GM19025 (cell line): Measurements from ENCODE around the gene CAMKK2.
"Not testable (repeated sequence)": the region's sequence is repeated elsewhere in the genome, so short reads cannot be mapped to it uniquely, and the experiment has no call there.

Source experiments
- ATAC-seq: cut with Tn5 transposase; IDR thresholded peaks from one replicate; pipeline ENCODE4 v1.9.1; 2021; ENCODE audit warnings: mild to moderate bottlenecking, low read depth, moderate library complexity; ENCODE audit not compliant: unreplicated experiment

The CAMKK2 gene

DNA sequence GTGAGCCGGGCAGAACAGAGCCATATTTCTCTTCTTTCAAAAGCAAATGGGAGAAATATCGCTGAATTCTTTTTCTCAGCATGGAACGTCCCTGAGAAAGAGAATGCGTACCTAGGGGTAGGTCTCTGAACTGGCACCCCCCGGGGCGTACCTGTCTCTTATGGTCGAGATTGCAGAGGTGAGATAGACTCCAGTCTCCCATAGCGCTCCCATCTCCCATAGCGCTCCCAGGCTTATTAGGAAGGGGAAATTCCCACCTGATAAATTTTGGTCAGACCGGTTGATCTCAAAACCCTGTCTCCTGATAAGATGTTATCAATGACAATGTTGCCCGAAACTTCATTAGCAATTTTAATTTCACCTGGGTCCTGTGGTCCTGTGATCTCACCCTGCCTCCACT, 16.0 kb downstream of the CAMKK2 start:
- not testable (repeated sequence) for ATAC-seq

DNA sequence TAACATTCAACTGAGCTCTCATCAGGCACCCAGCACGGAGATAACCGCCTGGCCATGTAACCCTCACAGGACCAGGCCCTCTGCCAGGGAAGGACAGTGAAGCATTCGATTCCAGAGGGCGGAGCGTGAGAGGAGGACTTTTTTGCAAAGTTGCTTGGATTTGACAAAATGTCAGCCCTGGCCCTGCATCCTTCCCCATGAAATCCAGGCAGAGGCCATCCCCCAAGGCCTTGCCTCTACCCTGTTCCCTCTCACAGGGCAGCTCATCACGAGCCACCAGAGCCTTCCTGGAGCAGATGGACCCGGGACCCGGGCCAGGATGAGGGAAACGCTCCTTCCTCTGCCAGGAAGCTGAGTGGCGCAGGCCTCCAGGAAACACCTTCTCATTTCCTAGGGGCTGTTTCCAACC, 17.0 kb downstream of the CAMKK2 start:
- ATAC-seq = no peak

DNA sequence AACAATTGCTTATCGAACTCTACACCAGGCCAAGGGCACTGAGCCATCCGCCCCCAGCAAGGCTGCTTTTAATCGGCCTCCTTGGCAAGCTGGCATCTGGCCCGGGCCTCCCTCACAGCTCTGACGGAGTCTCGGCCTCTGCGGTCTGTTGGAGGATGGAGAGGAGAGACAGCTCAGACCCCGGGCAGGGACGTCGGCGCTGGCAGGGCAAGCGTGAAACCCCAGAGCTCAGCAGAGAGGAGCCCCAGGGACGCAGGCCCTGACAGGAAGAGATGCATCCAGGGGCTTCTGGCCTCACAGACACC, 17.5 kb downstream of the CAMKK2 start:
- ATAC-seq = no peak

DNA sequence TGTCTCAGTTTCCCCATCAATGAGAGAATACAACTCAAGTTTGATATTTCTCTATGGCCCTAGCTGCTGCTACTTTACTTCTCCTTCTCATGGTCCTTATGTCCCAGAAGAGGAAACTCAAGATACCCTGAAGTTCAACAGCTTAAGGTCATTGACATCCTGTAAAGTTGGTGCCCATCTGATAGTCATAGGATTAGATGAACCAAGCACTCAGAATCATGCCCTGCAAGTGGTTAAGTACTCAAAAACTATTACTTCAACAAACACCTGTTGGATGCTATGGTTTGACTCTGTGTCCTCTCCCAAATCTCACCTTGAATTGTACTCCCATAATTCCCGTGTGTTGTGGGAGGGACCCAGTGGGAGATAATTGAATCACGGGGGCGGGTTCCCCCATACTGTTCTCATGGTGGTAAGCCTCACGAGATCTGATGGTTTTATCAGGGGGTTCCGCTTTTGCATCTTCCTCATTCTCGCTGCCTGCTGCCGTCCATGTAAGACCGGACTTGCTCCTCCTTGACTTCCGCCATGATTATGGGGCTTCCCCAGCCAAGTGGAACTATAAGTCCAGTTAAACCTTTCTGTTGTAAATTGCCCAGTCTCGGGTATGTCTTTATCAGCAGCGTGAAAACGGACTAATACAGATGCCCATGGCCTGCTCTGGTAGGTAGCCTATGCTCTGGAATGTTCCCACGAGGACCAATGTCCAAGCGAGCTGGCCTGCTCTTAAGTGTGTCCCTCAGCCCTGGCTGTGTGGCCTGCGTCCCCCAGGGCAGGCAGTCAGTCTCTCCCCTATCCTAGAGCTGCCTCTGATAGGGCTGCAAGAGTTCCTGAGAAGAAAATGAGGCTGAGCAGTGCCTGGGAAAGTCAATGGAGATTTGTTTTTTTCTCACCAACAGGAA, 18.1 kb downstream of the CAMKK2 start:
- no peak for ATAC-seq

DNA sequence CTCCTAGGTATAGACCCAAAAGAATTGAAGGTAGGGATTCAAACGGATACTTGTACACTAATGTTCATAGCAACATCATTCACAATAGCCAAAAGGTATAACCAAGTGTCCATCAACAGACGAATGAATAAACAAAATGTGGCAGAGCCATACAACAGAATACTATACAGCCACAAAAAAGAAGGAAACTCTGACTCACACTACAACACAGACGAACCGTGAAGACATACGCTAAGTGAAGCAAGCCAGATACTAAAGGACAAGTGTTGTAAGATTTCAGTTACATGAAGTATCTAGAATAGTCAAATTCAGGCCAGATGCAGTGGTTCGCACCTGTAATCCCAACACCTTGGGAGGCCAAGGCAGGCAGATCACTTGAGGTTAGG, 19.1 kb downstream of the CAMKK2 start:
- no peak for ATAC-seq

DNA sequence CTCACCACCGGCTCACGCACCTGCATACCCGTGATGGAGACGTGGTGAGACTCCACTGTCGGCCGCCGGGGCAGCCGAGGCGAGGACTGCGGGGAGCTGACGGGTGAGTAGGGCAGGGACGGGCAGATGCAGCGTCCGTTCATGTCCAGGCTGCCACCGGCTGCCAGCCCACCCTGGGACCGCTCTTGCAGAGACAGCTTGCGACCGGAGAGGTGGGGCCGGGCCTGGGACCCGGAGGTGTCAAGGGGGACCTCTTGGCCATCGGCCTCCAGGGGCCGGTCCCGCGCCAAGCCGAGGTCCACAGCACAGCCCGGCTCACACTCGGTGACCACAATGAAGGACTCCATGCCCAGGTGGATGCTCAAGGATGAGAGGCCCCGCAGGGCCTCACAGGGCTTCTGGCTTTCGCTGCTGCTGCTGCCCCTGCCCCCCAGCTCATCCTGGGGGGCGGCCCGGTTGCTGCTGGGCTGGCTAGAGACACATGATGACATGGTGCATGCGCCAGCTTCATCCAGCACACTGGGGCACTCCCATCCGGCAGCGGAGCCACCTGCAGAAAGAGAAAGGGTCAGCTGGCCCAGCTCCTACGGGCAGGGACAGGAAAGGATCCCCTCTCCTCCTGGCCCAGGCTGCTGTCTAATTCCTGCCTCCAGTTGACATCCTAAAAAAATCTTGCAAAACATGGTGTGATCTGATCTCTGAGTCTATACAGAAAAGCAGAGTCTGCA, 22.3 kb downstream of the CAMKK2 start:
- no peak for ATAC-seq

DNA sequence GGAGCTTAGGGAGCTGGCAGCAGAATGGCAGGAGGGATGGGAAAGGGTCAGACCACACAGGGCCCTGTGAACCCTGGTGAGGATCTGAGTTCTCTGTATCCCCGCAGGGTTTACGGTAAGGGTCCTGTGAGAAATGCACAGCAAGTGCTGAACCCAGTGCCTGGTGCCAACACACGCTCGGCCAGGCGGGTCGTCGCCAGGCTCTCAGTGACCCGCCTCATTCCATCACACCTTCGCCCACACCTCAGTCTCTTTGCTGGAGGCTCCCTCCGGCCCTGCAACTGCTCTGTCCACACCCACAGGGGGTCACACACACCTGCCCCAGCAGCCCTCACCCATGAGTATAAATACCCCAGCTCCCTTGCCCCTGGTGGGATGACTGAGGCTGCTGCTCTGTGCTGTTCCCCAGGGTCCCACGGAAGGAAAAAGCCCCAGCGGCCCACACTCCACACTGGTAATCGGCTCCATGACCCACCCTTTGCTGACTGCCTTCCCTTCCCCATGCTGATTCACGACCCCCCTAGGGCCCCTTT, 23.1 kb downstream of the CAMKK2 start:
- ATAC-seq = no peak

DNA sequence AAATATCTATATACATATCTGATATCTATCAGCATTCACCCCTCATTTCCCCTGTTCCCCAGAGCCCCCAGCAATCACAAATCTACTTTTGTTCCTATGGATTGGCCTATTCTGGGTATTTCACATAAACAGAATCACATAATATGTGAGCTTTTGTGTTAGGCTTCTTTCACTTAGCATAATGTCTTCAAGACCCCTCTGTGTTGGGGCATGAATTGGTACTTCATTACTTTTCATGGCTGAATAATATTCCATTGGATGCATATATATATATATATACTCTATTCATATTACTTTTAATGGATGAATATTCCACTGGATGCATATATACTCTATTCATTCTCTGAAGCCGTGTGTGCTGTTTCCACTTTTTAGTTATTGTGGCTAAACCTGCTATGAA, 28.7 kb downstream of the CAMKK2 start:
- no peak for ATAC-seq

DNA sequence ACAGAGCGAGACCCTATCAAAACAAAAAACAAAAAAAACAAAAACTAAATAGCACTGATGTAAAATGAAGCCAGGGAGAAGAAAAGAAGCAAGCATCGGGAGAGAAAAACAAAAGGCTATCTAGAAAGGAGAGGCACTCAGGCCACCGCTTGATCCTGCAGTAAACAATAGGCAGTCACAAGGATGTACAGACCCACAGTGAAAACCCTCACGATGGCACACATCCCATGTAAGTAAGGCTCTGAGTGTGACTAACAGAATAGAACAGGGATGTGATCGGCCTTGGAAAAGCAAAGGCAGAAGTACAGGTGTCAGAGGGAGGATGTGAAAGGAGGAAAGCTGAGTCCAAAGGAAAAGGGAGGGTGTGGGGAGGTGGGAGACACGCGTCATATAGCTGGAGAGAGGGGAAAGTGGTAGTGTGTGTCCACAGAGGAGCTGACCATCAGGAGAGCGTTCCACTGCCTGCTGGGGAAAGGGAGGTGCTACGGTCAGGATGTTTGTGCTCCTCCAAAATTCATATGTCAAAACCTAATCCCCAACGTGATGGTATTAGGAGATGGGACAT, 31.5 kb downstream of the CAMKK2 start:
- no peak for ATAC-seq

DNA sequence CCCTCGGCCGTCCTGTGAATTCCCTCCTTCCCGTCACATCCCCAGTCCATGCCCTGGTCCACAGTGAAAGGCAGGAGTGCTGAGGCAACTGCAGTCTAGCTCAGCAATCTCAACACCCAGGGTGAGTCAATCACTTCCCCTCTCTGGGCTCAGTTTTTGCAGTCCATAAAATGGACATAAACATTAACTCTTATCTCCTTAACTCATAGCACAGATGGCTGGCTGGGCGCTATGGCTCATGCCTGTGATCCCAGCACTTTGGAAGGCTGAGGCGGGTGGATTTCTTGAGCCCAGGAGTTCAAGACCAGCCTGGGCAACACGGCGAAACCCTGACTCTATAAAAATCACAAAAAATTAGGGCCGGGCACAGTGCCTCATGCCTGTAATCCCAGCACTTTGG, 32.4 kb downstream of the CAMKK2 start:
- ATAC-seq = no peak

DNA sequence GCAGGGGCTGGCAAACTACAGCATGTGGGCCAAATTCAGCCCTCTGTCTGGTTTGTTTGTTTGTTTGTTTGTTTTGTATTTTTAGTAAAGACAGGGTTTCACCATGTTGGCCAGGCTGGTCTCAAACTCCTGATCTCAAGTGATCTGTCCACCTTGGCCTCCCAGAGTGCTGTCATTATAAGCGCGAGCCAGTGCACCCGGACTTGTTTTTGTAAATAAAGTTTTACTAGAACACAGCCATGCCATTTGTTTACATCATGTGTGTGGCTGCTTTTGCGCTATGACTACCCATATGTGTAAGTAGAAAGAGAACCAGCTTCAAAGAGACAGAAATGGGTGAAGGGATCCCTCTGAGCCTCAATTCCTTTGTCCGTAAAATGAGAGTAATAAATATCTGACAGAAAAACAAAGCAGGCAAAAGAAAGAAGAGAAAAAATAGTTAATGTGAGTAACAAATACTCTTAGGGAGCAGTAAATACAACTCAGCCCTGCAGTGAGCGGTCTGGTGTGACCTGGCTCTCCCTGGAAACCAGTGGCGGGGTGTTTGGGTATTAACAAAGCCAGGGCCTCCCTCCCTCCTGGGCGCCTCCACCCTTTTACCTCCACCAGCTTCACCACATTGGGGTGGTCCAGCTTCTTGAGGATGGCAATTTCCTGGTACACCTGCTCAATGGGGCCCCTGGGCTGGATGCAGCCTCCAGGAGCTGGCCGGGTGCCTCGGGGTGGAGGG, 33.1 kb downstream of the CAMKK2 start:
- ATAC-seq = no peak

DNA sequence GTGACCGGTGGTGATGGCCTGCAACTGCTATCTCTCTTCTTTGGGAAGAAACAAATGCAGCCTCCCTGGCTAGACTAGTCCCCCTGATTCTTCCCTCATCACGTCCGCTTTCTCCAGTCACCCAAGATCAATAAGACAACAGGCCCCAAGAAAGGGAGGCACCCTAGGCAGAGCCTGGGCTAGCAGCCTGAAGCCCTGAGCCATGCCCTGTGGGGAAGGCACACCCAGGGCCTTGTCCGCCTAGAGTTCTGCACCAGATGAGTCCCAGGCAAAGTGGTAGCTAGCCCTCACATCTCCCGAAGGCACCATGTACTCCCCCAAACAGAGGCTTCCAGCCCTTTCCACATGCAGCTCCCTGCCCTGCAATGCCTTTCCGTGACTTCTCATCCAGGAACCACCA, 35.1 kb downstream of the CAMKK2 start:
- no peak for ATAC-seq

DNA sequence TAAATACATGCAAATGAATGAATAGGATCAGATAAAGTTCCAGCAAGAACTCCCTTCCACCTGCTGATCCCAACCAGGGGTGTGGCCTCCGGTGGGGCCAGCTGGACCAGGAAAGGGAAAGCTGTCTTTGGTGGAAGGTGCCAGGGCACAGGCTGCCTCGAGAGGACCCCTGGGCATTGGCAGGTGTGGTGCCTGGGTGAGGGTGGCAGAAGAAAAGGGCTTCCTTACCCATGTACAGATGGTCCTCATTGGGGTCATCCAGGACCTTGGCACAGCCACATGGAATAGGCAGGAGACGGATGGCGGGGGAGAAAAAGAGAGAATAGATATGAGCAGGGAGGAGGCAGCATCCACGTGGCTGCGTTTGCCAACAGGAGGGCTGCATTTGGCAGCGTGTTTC, 36.4 kb downstream of the CAMKK2 start:
- ATAC-seq = no peak

DNA sequence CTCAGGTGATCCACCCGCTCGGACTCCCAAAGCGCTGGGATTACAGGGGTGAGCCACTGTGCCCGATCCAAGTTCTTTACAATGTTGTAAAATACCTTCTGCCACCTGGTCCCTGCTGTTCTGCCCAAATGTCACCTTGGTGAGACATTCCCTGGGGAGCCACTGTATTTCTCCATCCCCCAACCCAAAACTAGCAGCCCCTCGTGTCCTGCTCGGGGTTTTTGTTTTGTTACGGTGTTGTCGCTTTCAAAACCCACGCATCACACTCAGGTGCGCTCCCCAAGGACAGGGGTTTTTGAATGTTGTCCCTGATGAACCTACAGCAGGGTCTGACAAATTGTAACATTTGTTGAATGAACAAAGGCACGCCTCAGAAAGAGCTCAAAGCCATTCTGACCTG, 37.4 kb downstream of the CAMKK2 start:
- ATAC-seq = no peak

DNA sequence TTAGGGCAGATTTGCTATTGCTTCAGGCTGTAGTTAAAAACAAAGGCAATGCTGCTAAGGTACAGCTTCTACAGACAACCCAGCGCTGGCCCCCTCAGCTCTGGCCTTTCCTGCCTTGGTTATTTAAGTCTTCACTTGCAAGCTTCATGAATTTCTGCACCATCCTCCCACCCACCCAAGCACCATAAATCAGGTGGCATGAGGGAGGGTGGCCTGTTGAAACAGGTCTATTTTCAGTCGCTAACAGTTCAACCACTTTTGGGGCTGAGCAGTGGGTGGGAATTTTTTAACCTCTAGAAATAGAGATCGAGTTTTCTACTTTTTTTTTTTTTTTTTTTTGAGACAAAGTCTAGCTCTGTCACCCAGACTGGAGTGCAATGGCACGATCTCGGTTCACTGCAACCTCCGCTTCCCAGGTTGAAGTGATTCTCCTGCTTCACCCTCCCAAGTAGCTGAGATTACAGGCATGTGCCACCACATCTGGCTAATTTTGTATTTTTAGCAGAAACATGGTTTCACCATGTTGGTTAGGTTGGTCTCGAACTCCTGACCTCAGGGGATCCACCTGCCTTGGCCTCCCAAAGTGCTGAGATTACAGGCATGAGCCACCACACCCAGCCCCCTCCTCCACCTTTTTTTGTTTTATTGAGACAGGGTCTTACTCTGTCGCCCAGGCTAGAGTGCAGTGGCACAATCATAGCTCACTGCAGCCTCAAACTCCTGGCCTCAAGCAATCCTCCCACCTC, 38.6 kb downstream of the CAMKK2 start:
- ATAC-seq = not testable (repeated sequence)

DNA sequence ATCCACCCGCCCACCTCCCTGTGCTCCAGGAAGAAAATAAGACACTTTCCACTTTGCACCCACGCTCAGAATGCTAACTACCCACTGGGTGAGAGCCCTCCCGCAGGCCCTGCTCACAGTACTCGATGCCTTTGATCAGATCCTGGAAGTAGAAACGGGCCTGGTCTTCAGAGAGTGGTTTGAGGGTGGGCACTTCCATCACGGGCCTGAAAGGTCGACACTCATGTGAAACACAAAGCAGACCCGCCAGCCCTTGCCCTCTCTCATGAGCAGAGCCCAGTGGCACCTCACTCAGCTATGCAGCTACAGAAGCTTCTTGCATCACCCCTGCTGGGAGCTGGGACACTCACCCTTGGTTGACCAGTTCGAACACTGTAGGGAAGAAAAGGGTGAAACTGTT, 41.1 kb downstream of the CAMKK2 start:
- ATAC-seq = no peak

DNA sequence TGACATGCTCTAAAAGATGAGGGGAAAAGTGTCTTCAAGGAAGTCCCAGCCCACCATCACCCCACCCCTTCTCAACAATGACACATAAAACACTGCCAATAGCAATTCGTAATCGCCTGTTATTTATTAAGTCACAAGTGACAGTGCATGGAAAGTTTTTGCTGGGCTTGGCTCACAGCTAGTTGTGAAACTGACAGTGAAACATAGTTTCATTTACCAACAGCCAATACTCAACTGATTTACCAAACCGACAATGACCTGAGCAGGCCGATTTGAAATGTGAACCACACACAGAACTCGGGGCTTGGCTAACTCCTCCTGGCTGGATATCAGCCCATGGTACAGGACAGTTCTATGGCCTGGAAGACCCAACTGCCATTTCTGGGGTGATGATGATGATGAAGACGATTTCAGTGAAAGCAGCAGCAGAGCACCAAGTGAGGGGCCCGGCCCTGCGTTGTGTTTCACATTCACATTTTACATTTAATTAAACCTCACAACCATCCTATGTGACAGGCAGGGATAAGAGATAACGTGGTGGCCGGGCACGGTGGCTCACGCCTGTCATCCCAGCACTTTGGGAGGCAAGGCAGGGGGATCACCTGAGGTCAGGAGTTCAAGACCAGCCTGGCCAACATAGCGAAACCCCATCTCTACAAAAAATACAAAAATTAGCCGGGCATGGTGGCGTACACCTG, 42.7 kb downstream of the CAMKK2 start:
- peak; percentile 46 for ATAC-seq

DNA sequence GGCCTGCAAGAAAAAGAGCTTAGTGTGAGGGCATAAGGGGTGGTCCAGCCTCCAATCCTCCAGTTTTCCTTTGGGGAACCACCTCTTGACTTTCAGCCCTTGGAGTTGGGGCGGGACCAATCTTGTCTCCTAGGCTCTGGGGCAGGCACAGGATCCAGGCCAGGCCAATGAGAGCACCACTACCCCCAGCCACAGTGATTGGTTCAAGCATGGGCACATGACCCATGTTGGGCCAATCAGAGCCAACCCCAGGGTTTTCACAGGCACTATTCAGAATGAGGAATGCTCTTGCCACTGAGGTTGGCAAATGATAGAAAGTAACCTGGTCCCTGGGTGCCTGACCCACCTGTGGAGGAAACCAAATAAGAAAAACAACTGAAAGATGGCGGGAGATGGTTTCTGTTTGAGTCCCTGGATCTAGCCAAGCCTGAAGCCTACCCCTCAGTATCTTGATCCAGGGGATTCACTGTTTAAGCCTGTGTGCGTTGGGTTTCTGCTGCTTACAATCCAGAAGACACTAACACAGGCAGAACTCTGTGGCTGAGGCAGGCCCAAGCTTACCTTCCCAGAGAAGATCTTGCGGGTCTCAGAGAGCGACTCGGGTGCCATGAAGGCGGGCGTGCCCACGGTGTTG, 43.7 kb downstream of the CAMKK2 start:
- no peak for ATAC-seq

DNA sequence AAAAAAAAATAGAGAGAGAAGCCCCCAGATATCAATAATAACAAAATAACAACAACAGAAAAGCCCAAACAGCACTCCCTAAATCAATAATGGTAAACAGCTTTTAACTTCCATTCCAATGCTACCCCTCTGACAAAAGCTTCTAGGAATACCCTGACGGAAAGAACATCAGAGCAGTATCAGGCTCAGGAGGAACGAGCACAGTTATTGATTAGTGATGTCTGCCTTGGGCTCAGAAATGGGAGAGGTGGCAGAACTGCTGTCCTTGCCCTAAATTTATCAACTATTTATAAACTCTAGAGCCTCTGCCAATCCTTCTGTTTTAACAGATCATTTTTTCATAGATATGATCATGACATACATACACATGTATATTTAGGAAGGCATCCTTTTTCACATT, 44.7 kb downstream of the CAMKK2 start:
- ATAC-seq = no peak
